ENCODE measurements around the gene ICOSLG. TPM values are rescaled to one million over a fixed set of nuclear protein-coding genes. Genes with fewer than 3 reads are reported as not detected.
"Not testable (repeated sequence)": the region's sequence is repeated elsewhere in the genome, so short reads cannot be mapped to it uniquely, and the experiment has no call there.

Gene ICOSLG
- total and polyA plus RNA-seq, 2 of the 13 experiments (the other 11 are each of a cell fraction or from before 2014, with no cell fraction given) = 0.51 to 1.3 TPM

DNA sequence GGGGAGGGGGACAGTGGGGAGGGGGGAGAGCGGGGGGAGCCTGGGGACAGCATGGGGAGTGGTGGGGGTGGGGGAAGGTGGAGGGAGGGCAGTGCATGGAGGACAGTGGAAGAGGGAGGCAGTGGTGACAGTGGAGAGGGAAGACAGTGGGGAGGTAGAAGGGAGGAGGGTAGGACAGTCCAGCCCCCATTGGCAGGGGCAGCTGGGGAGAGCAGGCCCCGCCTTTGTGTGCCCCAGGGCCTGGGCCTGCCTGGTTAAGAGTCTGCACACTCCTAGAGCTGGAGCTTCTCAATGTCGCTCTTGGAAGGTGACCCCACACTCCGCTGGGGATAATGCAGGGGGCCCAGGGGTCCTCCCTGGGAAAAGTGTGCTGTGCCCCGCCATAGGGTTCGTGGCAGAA, 15.1 kb downstream of the ICOSLG start:
- WGBS (ENCODE audit: low lambda C conversion rate) = no CpG with 5 or more reads among the region's 6 CpGs
- H3K4me3 ChIP-seq (replicated peaks in 1 of 3; ENCODE audit: insufficient read depth in 1 of 3, low read depth in 2 of 3, low read length in 3 of 3); H3K79me2 ChIP-seq (ENCODE audit: insufficient read depth, low read length); H2AFZ ChIP-seq (ENCODE audit: low read length); BruUV-seq (replicated peaks); H3K27me3 ChIP-seq (ENCODE audit: control insufficient read depth in 1 of 2, insufficient read depth in 2 of 2, low read length in 2 of 2); H3K36me3 ChIP-seq (replicated peaks in 1 of 2; ENCODE audit: control insufficient read depth in 1 of 2, insufficient read depth in 2 of 2, low read length in 2 of 2); H3K4me2 ChIP-seq (ENCODE audit: low read depth, low read length); H4K20me1 ChIP-seq (ENCODE audit: insufficient read depth, low read length); in situ Hi-C loops (cut with HindIII; ENCODE audit: extremely low pct_ligation_motif_present, low pct_unique_long_range_greater_than_20kb); intact Hi-C loops (cut with micrococcal nuclease; ENCODE audit: unreplicated experiment); H3K4me1 ChIP-seq (ENCODE audit: insufficient read depth, low read length); H3K9me3 ChIP-seq (ENCODE audit: low read length); H3K9ac ChIP-seq (ENCODE audit: insufficient read depth, low read depth, low read length); ATAC-seq; CTCF ChIA-PET (ENCODE audit: low intra/inter-chr PET ratio, low total read pairs); FAIRE-seq; POLR2A ChIA-PET; H3K27ac ChIP-seq (ENCODE audit: extremely low read length, insufficient read depth, low read length); DNase-seq (ENCODE audit: low spot score): not testable (repeated sequence)

GRCh38 chr21:44223334-44223733, 17.4 kb downstream of the ICOSLG start:
- H3K9me3 ChIP-seq (ENCODE audit: low read length); H2AFZ ChIP-seq (ENCODE audit: low read length); CTCF ChIA-PET (ENCODE audit: low intra/inter-chr PET ratio, low total read pairs); intact Hi-C loops (cut with micrococcal nuclease; ENCODE audit: unreplicated experiment); H3K27ac ChIP-seq (ENCODE audit: extremely low read length, insufficient read depth, low read length); H4K20me1 ChIP-seq (ENCODE audit: insufficient read depth, low read length); H3K4me2 ChIP-seq (ENCODE audit: low read depth, low read length); H3K4me1 ChIP-seq (ENCODE audit: insufficient read depth, low read length); H3K27me3 ChIP-seq (ENCODE audit: control insufficient read depth in 1 of 2, insufficient read depth in 2 of 2, low read length in 2 of 2); in situ Hi-C loops (cut with HindIII; ENCODE audit: extremely low pct_ligation_motif_present, low pct_unique_long_range_greater_than_20kb); H3K36me3 ChIP-seq (replicated peaks in 1 of 2; ENCODE audit: control insufficient read depth in 1 of 2, insufficient read depth in 2 of 2, low read length in 2 of 2); DNase-seq (ENCODE audit: low spot score); FAIRE-seq; H3K79me2 ChIP-seq (ENCODE audit: insufficient read depth, low read length); H3K4me3 ChIP-seq (replicated peaks in 1 of 3; ENCODE audit: insufficient read depth in 1 of 3, low read depth in 2 of 3, low read length in 3 of 3); BruUV-seq (replicated peaks); H3K9ac ChIP-seq (ENCODE audit: insufficient read depth, low read depth, low read length); POLR2A ChIA-PET: not testable (repeated sequence)
- ATAC-seq = peak; percentile 37
- no CpG with 5 or more reads among the region's 5 CpGs for WGBS (ENCODE audit: low lambda C conversion rate)

GRCh38 chr21:44220674-44221073, 20.1 kb downstream of the ICOSLG start:
- H3K9me3 ChIP-seq (ENCODE audit: low read length); H3K79me2 ChIP-seq (ENCODE audit: insufficient read depth, low read length); BruUV-seq (replicated peaks); H4K20me1 ChIP-seq (ENCODE audit: insufficient read depth, low read length); ATAC-seq; DNase-seq (ENCODE audit: low spot score); CTCF ChIA-PET (ENCODE audit: low intra/inter-chr PET ratio, low total read pairs); H3K9ac ChIP-seq (ENCODE audit: insufficient read depth, low read depth, low read length); H3K4me3 ChIP-seq (replicated peaks in 1 of 3; ENCODE audit: insufficient read depth in 1 of 3, low read depth in 2 of 3, low read length in 3 of 3); H3K27me3 ChIP-seq (ENCODE audit: control insufficient read depth in 1 of 2, insufficient read depth in 2 of 2, low read length in 2 of 2); H3K36me3 ChIP-seq (replicated peaks in 1 of 2; ENCODE audit: control insufficient read depth in 1 of 2, insufficient read depth in 2 of 2, low read length in 2 of 2); in situ Hi-C loops (cut with HindIII; ENCODE audit: extremely low pct_ligation_motif_present, low pct_unique_long_range_greater_than_20kb); H2AFZ ChIP-seq (ENCODE audit: low read length); H3K27ac ChIP-seq (ENCODE audit: extremely low read length, insufficient read depth, low read length); H3K4me2 ChIP-seq (ENCODE audit: low read depth, low read length); H3K4me1 ChIP-seq (ENCODE audit: insufficient read depth, low read length); intact Hi-C loops (cut with micrococcal nuclease; ENCODE audit: unreplicated experiment); POLR2A ChIA-PET; FAIRE-seq: not testable (repeated sequence)
- no CpG with 5 or more reads among the region's 18 CpGs for WGBS (ENCODE audit: low lambda C conversion rate)

GRCh38 chr21:44218461-44218860, 22.3 kb downstream of the ICOSLG start:
- BruUV-seq (replicated peaks); ATAC-seq; H3K79me2 ChIP-seq (ENCODE audit: insufficient read depth, low read length); H2AFZ ChIP-seq (ENCODE audit: low read length); DNase-seq (ENCODE audit: low spot score); H3K9ac ChIP-seq (ENCODE audit: insufficient read depth, low read depth, low read length); H3K4me3 ChIP-seq (replicated peaks in 1 of 3; ENCODE audit: insufficient read depth in 1 of 3, low read depth in 2 of 3, low read length in 3 of 3); H3K4me2 ChIP-seq (ENCODE audit: low read depth, low read length); in situ Hi-C loops (cut with HindIII; ENCODE audit: extremely low pct_ligation_motif_present, low pct_unique_long_range_greater_than_20kb); intact Hi-C loops (cut with micrococcal nuclease; ENCODE audit: unreplicated experiment); H3K9me3 ChIP-seq (ENCODE audit: low read length); H3K36me3 ChIP-seq (replicated peaks in 1 of 2; ENCODE audit: control insufficient read depth in 1 of 2, insufficient read depth in 2 of 2, low read length in 2 of 2); H3K4me1 ChIP-seq (ENCODE audit: insufficient read depth, low read length); CTCF ChIA-PET (ENCODE audit: low intra/inter-chr PET ratio, low total read pairs); FAIRE-seq; H3K27me3 ChIP-seq (ENCODE audit: control insufficient read depth in 1 of 2, insufficient read depth in 2 of 2, low read length in 2 of 2); H3K27ac ChIP-seq (ENCODE audit: extremely low read length, insufficient read depth, low read length); POLR2A ChIA-PET; H4K20me1 ChIP-seq (ENCODE audit: insufficient read depth, low read length): not testable (repeated sequence)
- no CpG with 5 or more reads among the region's 8 CpGs for WGBS (ENCODE audit: low lambda C conversion rate)
